Stimulated activated CD8-positive, alpha-beta memory T cell treated with anti-CD3 and anti-CD28 coated beads, Interleukin-15, amount 100 ng/mL, for 24 hours (primary cell): ENCODE results near the gene CHD3.
A peak's percentile ranks its signal among the peaks of the same experiment; 100 is the strongest.

Source experiments
- DNase-seq: peaks from one replicate; pipeline ENCODE4 v3.0.0-alpha.2; 2020; ENCODE audit warnings: low read depth

CHD3 gene

GRCh38 chr17:7894226-7894625 is 5.6 kb downstream of the CHD3 start:
- DNase-seq = no peak

GRCh38 chr17:7894866-7895265 is 6.3 kb downstream of the CHD3 start:
- no peak for DNase-seq

DNA sequence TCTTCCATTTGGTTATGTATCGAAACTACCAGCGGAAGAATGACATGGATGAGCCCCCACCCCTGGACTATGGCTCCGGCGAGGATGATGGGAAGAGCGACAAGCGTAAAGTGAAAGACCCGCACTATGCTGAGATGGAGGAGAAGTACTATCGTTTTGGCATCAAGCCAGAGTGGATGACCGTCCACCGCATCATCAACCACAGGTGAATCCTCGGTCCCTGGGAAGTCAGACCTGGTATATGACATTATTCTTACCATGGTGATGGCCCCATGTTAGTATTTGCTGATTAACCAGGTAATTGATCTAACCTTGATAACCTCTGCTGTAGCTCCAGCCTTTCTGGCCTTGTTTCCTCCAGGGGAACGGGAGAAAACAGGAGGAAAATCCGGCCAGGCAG is 8.5 kb downstream of the CHD3 start:
- no peak for DNase-seq

DNA sequence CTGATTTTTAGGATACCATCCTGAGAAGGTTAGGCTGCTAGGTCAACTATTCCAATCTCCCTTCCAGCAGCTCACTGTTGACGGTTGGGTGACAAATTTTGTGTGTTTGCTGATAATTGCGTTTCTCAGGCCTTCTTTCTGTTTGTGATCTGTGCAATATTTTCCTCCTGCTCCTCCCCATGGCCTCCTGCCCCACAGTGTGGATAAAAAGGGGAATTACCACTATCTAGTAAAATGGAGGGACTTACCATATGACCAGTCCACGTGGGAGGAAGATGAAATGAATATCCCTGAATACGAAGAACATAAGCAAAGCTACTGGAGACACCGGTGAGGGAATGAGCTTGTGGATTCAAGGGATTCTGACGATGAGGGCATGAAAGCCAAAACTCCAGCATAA is 9.2 kb downstream of the CHD3 start:
- no peak for DNase-seq

DNA sequence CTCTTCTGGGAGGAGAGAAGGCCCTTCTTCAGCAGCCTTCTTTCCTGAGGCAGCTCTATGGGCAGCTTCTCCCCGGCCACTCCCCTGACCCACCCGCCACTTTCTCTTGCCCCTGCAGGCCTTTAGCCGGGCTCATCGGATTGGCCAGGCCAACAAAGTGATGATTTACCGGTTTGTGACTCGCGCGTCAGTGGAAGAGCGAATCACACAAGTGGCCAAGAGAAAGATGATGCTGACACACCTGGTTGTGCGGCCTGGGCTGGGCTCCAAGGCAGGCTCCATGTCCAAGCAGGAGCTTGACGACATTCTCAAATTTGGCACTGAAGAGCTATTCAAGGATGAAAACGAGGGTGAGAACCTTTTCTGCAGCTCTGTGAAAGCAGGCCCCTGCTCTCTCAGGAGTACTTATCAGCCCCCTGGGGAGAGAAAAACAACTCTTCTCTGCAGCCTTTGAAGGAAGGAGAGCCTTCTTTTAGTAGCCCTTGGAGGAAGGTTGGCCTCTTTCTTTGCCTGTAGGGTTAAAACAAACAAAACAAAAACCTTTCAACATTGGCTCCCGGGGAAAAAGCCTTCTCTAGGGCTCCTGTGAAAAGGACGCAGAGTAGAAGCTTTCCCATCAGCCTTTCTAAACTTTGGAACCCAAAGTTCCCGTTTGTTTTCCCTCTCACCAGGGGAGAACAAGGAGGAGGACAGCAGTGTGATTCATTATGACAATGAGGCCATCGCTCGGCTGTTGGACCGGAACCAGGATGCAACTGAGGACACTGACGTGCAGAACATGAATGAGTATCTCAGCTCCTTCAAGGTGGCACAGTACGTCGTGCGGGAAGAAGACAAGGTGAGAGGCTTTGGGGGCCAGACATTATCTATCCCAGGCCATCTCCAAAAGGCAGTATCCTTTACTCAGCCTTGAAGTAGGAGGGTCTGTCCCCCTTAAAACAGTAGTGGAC is 14.8 kb downstream of the CHD3 start:
- DNase-seq = no peak

DNA sequence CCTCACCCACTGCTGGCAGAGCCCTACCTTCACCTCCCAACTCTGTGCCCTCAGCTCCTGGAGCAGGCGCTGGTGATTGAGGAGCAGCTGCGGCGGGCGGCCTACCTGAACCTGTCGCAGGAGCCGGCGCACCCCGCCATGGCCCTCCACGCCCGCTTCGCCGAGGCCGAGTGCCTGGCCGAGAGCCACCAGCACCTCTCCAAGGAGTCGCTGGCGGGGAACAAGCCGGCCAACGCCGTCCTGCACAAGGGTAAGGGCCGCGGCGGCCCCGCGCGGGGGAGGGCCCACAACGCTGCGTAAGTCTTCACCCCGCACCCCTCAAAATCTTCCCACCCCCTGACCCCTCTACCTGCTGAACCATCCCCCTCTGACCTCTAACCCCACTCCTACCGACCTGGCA is 20.5 kb downstream of the CHD3 start:
- no peak for DNase-seq

DNA sequence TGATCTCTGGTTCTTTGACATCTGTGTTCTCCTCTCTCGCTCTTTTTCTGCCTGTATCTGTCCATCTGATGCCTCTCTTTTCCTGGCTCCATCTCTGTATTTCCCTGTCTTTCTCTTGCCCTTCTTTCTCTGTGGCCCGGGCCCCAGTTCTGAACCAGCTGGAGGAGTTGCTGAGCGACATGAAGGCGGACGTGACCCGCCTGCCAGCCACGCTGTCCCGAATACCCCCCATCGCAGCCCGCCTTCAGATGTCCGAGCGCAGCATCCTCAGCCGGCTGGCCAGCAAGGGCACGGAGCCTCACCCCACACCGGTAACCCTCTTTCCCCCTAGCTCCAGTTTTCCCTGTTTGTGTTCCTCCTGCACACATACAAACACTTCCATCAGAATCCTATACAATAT is 21.7 kb downstream of the CHD3 start:
- DNase-seq = no peak

DNA sequence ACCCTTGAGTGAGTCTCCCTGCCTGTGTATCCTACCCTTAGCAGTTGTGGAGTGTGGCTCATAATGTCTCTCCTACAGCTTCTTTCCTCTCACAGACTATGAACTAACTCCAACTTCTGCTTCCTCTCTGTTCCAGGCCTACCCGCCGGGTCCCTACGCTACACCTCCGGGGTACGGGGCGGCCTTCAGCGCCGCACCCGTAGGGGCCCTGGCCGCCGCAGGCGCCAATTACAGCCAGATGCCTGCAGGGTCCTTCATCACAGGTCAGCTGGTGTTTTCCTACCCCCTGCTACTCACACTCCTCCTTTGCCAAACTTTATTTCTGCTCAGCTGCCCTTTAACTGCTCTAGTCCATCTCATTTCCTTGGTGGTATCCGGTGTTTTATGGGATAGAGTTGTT is 22.1 kb downstream of the CHD3 start:
- no peak for DNase-seq

DNA sequence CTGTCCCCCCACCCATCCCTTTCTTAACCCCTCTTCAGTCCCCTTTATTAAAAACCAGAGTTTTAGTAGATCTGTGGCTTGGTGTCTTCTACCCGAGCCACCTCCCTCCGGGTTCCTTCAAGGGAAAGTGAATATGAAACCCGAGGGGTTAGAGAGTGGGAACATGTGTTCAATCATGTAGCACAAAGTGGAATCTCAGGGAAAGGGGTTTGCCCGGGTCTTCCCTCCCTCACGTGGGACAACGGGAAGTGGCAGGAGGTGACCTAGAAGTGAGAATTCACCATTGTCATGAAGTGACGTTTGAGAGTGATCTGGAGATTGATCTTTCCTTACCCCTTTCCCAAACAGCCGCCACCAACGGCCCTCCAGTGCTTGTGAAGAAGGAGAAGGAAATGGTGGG is 22.5 kb downstream of the CHD3 start:
- no peak for DNase-seq

- no peak for DNase-seq
Observed at GRCh38 chr17:7912927-7913524, 24.4 kb downstream of the CHD3 start.

DNA sequence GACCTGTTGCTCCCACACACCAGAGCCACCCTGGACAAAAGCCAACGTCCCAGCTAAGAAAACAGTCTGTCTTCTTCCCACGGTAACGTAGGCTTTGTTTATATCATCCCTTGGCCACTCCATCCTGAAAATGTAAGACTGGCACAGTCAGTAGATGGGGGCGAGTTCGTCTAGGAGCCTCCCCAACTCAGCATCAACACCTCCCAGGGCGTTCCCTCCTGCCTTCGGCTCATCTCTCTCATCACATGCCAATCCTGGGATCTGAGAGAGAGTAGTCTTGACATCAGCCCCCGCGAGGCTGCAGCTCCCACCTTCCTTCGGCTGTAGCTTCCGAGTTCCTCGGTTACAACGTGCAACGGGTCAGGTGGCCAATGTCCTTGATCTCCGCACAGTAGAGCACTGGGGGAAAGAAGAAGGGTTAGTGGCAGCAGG is 26.6 kb downstream of the CHD3 start:
- DNase-seq = no peak

DNA sequence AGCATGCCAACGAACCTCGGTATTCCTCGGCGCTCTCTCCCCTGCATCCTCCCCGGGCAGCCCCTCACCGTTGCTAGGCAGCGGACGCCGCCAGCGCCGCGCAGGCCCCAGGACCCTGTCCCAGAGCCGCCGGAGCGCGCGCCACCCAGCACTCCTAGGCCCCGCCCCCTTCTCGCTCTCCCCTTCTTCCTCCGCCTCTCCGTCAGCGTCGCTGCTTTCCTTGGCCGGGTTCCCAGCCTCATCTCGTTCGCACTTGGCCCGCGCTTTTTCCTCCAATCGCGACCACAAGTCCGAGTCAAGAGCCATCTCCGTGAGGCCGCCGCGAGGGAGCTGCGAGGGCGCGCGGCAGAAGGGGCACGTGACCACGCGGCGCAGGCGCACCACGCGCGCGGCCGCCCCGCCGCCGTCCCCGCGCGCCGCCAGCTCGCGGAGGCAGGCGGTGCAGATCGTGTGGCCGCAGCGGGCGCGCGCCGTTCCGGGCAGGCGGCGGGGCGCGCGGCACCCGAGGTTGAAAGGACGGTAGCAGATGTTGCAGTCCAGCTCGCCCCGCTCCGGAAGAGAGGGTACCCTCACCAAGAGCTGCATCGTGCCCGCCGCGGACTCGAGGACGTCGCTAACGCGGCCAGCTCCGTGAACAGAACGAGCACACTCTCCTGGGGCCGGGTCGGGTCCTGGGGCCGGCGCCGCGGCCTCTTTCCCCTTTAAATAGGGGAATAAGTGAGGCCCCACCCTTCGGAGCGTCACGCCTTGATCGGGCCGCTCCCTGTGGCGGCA is 27.2 kb downstream of the CHD3 start, which contains the start of gene RNF227:
RNF227 (minus strand) TSS at position 679 of the 774 bp plus-strand sequence; CDS start at position 585, 94 bp downstream.
- peak; percentile 59 for DNase-seq

GRCh38 chr17:7916385-7916682 is 27.7 kb downstream of the CHD3 start:
- DNase-seq = no peak

DNA sequence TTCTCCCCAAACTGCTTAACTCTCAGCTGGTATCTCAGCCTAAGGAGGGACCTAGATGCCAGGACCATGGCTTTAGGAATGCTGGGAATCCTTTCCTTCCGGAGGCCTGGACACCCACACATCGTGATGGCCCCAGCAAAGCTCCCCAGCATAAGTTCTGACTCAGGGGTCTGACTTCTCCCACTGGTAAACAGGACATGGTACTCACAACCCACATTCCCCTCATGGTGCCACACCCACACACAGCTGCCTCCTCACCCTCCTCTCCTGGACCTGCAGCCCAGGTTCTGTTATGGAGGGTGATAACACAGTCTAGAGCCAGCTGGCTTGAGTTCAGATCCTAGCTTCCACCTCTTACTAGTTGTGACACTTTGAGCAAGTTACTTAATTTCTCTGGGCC is 28.2 kb downstream of the CHD3 start:
- no peak for DNase-seq

GRCh38 chr17:7922269-7922844 is 33.8 kb downstream of the CHD3 start:
- DNase-seq = no peak

GRCh38 chr17:7922845-7923628 is 34.4 kb downstream of the CHD3 start:
- DNase-seq = peak; percentile 55

DNA sequence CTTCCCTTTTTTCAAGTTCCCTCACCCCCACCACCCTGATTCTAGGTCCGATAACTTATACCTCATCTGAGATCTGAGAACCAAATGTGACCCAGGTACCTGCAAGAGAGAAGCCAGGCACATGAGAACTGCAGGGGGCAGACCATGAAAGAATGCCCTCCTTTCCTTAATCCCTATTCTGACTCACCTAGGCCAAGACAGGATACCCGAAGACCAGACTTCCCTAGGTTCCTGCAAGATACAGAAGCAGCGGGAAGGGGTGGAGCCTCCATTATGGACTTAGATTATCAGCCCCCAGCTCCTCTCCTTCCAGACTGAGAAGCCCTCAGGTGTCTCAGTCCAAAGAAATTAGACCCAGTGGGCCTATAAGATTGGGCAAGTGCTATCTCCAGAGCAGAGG is 39.0 kb downstream of the CHD3 start:
- no peak for DNase-seq

- DNase-seq = no peak
Observed at GRCh38 chr17:7929158-7930023, 40.8 kb downstream of the CHD3 start, which contains the start of gene KCNAB3. Gene KCNAB3 (minus strand): TSS chr17:7929856. CDS start chr17:7929435, 421 bp downstream.

GRCh38 chr17:7930841-7931631 is 42.4 kb downstream of the CHD3 start:
- DNase-seq = no peak
